ENCODE measurements around the gene GNPNAT1. TPM values are rescaled to one million over a fixed set of nuclear protein-coding genes. Genes with fewer than 3 reads are reported as not detected.

The GNPNAT1 gene
- total RNA-seq, 1 experiment from 2014 or later: 33.7 TPM

DNA sequence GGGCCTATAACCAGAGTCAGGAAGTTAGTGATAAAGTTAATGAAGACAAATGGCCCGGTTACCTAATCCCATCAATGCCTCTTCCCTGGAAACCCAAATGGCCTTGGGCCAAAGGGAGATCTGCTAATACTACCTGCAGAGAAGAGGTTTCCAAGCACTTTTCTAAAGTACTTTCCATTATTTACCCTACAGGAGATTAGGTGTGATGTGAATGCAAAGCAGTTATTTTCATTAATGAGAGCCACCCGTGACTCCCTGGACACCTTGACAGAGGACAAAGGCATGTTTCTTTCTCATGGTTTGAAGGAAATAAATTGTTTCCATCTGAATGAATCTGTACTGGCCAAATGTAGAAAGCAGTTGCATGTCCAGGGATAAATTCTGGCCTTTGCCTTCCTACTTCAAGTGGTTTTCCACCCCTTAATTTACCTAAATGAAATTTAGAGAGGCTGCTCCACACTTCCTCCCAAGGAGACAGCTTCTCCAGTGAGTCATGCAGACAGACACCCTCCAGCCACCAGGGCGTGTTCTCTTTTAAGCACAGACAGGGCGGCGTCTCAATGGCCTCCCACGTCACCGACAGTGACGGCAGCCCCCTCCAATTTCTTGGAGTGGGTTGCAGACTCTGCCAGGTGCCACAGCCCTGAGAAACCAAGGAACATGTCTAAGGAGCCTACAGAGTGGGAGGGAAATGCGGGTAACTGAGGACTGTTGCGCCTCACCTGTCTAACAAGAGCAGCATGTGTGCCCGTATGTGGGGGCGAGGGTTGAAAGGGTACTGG is 43.9 kb upstream of the GNPNAT1 start (continued):
- TF ChIP-seq, protein P1, sequence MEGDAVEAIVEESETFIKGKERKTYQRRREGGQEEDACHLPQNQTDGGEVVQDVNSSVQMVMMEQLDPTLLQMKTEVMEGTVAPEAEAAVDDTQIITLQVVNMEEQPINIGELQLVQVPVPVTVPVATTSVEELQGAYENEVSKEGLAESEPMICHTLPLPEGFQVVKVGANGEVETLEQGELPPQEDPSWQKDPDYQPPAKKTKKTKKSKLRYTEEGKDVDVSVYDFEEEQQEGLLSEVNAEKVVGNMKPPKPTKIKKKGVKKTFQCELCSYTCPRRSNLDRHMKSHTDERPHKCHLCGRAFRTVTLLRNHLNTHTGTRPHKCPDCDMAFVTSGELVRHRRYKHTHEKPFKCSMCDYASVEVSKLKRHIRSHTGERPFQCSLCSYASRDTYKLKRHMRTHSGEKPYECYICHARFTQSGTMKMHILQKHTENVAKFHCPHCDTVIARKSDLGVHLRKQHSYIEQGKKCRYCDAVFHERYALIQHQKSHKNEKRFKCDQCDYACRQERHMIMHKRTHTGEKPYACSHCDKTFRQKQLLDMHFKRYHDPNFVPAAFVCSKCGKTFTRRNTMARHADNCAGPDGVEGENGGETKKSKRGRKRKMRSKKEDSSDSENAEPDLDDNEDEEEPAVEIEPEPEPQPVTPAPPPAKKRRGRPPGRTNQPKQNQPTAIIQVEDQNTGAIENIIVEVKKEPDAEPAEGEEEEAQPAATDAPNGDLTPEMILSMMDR (IDR thresholded peaks at IDR 0.05 in 2 of 3, conservative IDR thresholded peaks at IDR 0.05 in 1 of 3; ENCODE audit: borderline replicate concordance in 1 of 3, insufficient read depth in 1 of 3, low read depth in 2 of 3, low read length in 2 of 3): 0 out of 6 replicates have a peak, but pooled peaks of 1 of the 3 experiments have one; percentile 6
- TF ChIP-seq ZFX (IDR thresholded peaks at IDR 0.05): no peak

DNA sequence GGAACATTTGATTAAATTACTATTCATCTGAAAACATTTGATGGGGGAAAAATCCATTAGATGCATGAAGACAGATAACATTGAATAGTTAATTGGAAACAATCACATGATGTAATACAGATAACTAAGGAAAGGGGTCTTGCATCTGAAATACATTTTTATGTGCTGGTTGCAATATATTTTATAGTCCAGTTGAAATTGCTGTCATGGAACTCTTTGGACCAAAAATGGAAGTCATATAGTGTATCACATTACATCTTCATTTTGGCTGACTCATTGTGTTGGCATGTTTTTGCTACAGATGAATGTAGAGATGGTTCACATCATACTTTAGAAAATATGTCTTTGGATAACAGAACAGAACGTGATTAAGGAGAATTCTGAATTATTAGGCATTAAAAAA is 43.0 kb upstream of the GNPNAT1 start:
- Histone ChIP-seq H2AFZ (ENCODE audit: low read depth, low read length, poor library complexity, severe bottlenecking) (peak overlapping the region; percentile 75), H3K27ac (ENCODE audit: low read depth, low read length) (no peak overlapping the region), H3K27me3 (ENCODE audit: insufficient read depth, low read length) (no peaks in the 10 kb centered on the region), H3K4me3 (replicated peaks in 1 of 2; ENCODE audit: low read depth in 1 of 2, low read length in 2 of 2) (no peak overlapping the region), H3K9me3 (ENCODE audit: control insufficient read depth in 1 of 2, insufficient read depth in 1 of 2, low read depth in 1 of 2, low read length in 2 of 2) (no peaks in the 10 kb centered on the region), H4K20me1 (ENCODE audit: insufficient read depth) (no peaks in the 10 kb centered on the region), H3K9me2 (ENCODE audit: insufficient read depth) (no peaks in the 10 kb centered on the region), H3K9ac (ENCODE audit: low read length) (no peak overlapping the region), H3K79me2 (ENCODE audit: insufficient read depth, low read length) (no peaks in the 10 kb centered on the region), H3K4me2 (ENCODE audit: low read length) (peak overlapping the region; percentile 78), H3K4me1 (ENCODE audit: control insufficient read depth in 1 of 2, insufficient read depth in 2 of 2, low read length in 2 of 2) (peaks cover 23 to 27% of the 10 kb centered on the region in 2 experiments), H3K36me3 (ENCODE audit: control insufficient read depth in 1 of 2, insufficient read depth in 2 of 2, low read length in 2 of 2) (no peaks in the 10 kb centered on the region)
- RAD21 ChIA-PET (ENCODE audit: low non-redundant PET in 1 of 2, low total read pairs in 2 of 2, uncharacterized antibody in 2 of 2, unreplicated experiment in 2 of 2): no interaction called here
- no TSS peak for BruUV-seq (replicated peaks)
- POLR2A ChIA-PET: interaction anchor here (0.6 kb wide), 2 partner anchors 9 to 273 kb away, joined by 3 read pairs; no protein-coding TSS in a partner anchor
- TF ChIP-seq YY1 (IDR thresholded peaks at IDR 0.05; ENCODE audit: extremely low read depth, insufficient replicate concordance, low read depth, low read length) (no peak), ZFX (IDR thresholded peaks at IDR 0.05) (no peak), SRF (IDR thresholded peaks at IDR 0.05; ENCODE audit: low read depth) (no peak), POLR2AphosphoS5 (IDR thresholded peaks at IDR 0.05; ENCODE audit: low read depth, low read length) (no peak), EZH2 (IDR thresholded peaks at IDR 0.05) (no peak), JUND (IDR thresholded peaks at IDR 0.05) (no peak), FOSL1 (IDR thresholded peaks at IDR 0.05; ENCODE audit: low read depth) (peak; percentile 43; the same call in 1 of the 2 replicates), EGR1 (IDR thresholded peaks at IDR 0.05; ENCODE audit: low read depth) (no peak)
- TF ChIP-seq, protein P2, sequence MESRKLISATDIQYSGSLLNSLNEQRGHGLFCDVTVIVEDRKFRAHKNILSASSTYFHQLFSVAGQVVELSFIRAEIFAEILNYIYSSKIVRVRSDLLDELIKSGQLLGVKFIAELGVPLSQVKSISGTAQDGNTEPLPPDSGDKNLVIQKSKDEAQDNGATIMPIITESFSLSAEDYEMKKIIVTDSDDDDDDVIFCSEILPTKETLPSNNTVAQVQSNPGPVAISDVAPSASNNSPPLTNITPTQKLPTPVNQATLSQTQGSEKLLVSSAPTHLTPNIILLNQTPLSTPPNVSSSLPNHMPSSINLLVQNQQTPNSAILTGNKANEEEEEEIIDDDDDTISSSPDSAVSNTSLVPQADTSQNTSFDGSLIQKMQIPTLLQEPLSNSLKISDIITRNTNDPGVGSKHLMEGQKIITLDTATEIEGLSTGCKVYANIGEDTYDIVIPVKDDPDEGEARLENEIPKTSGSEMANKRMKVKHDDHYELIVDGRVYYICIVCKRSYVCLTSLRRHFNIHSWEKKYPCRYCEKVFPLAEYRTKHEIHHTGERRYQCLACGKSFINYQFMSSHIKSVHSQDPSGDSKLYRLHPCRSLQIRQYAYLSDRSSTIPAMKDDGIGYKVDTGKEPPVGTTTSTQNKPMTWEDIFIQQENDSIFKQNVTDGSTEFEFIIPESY (IDR thresholded peaks at IDR 0.05; ENCODE audit: extremely low read depth, insufficient replicate concordance, low read length): no peak
- no peak for DNase-seq (ENCODE audit: low read depth, low spot score)
- intact Hi-C loops (cut with micrococcal nuclease): no loop called here
- no peak for ATAC-seq
- CTCF ChIA-PET: no interaction called here

Measured in HCT116 (cell line).